PFSK-1 (cell line): ENCODE measurements around the gene JAGN1.

Experiments used
- POLR2AphosphoS5 ChIP-seq: IDR thresholded peaks from 2 replicates; pipeline ENCODE4 v1.6.1; 2012; ENCODE audit warnings: low read depth, mild to moderate bottlenecking, control low read depth, low read length, moderate library complexity
- REST ChIP-seq, 2 experiments: IDR thresholded peaks; 2 replicates each; pipeline versions ENCODE4 v1.6.1 to v1.8.0; 2011 to 2012; ENCODE audit warnings: low read depth in 2 of 2, low read length in 2 of 2, control low read depth in 1 of 2, inconsistent platforms in 1 of 2, mild to moderate bottlenecking in 1 of 2, moderate library complexity in 1 of 2; ENCODE audit not compliant: insufficient read depth in 1 of 2
- SIN3A ChIP-seq: IDR thresholded peaks from 2 replicates; pipeline ENCODE4 v1.6.1; 2012; ENCODE audit warnings: mild to moderate bottlenecking, low read length, moderate library complexity, borderline replicate concordance; ENCODE audit not compliant: insufficient read depth

- TF ChIP-seq SIN3A (no peak), POLR2AphosphoS5 (no peak), REST (IDR thresholded peaks at IDR 0.05; ENCODE audit: insufficient read depth in 1 of 2, low read depth in 2 of 2, low read length in 2 of 2) (no peak)
Observed at GRCh38 chr3:9937486-9938238, 47.3 kb downstream of the JAGN1 start.
